HFF-Myc (cell line): ENCODE data around the gene DTX1.

Experiments used
- DNase-seq: peaks from one replicate; pipeline ENCODE4 v3.0.0-alpha.2; 2011; ENCODE audit warnings: low read depth; ENCODE audit errors: extremely low read depth
- H3K4me3 ChIP-seq: replicated peaks from 2 replicates; pipeline ENCODE4 v1.5.1; 2011; ENCODE audit warnings: low read depth, mild to moderate bottlenecking, control low read depth, low read length
- TF ChIP-seq, protein P1 (sequence below): IDR thresholded peaks from 2 replicates; pipeline ENCODE4 v1.5.1; 2012; ENCODE audit warnings: mild to moderate bottlenecking, low read depth, low read length, control low read depth; ENCODE audit errors: missing control alignments

The DTX1 gene

DNA sequence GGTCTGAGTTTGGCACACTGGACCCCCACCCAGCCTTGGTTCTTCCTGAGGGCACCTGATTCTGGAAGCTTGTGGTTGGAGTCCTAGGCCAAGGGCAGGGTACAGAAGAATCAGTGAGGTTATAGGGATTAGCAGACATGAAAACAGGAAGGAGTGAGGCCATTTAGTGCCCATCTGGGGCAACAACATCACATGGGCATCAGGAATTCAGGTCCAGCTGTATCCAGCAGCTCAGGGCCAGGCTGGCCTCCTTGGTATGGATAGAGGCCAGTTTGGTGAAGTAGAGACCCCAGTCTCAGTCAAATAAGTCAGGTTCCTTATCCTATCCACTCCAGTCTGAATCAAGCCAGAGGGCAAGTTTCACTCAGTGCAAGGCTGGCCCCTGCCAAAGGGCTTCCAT is 42.8 kb downstream of the DTX1 start:
- TF ChIP-seq, protein P1, sequence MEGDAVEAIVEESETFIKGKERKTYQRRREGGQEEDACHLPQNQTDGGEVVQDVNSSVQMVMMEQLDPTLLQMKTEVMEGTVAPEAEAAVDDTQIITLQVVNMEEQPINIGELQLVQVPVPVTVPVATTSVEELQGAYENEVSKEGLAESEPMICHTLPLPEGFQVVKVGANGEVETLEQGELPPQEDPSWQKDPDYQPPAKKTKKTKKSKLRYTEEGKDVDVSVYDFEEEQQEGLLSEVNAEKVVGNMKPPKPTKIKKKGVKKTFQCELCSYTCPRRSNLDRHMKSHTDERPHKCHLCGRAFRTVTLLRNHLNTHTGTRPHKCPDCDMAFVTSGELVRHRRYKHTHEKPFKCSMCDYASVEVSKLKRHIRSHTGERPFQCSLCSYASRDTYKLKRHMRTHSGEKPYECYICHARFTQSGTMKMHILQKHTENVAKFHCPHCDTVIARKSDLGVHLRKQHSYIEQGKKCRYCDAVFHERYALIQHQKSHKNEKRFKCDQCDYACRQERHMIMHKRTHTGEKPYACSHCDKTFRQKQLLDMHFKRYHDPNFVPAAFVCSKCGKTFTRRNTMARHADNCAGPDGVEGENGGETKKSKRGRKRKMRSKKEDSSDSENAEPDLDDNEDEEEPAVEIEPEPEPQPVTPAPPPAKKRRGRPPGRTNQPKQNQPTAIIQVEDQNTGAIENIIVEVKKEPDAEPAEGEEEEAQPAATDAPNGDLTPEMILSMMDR: no peak
- no peak overlapping the region for H3K4me3 ChIP-seq
- DNase-seq: no peak

DNA sequence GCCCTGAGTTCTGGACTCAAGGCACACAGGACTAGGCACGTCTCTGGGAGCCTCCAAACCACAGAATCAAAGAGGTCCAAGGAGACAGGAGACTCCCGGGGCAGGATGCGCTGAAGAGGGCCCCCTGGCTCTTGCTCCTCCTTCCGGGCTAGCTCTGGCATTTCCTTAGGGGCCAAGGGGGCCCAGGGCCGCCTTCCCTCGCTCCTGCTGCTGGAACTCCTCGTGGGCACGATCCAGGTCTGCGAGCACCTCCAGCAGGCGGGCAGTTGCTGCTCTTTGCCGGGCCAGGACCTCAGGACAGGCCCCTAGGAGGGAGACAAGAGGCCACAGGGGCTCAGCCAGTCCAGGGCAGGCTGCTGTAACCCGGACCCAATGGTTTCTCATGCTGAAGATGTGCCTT is 43.2 kb downstream of the DTX1 start:
- no peak for DNase-seq
- no peak overlapping the region for H3K4me3 ChIP-seq
- TF ChIP-seq, protein P1: no peak

DNA sequence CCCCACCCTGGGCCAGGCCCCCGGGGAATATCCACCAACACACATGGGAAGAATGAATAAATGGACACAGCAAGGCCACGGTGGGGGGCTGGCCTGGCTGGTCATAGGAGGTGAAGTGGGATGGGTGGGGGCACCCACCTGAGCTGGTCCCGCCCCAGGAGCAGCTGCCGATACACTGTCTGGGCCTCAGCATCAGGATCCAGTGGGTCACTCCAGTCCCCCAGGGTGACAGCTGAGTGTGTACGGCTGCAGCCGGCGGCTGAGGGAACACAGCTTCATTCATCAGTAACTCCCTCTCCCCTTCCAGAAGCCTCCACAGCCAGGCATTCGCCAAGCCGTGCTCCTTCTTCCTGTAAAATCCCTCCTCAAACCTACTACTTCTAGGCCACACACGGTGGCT is 45.2 kb downstream of the DTX1 start:
- TF ChIP-seq, protein P1: no peak
- no peak overlapping the region for H3K4me3 ChIP-seq
- DNase-seq: no peak

DNA sequence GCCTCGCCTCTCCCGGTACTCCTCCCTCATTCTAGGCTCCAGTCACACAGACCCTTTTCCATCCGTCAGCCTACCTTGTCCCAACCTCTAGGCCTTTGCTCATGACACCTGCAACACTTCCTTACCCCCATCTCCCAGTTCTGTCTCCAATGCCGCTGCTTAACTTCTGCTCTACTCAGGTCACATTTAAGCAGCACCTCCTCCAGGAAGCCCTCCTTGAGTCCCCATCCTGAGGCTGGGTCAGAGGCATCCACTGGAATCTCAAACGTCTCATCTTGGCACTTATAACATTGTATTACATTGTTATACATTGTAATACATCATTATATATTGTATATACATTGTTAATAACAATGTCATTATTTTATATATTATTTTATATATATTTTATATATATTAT is 46.3 kb downstream of the DTX1 start:
- TF ChIP-seq, protein P1: no peak
- no peak overlapping the region for H3K4me3 ChIP-seq
- no peak for DNase-seq

DNA sequence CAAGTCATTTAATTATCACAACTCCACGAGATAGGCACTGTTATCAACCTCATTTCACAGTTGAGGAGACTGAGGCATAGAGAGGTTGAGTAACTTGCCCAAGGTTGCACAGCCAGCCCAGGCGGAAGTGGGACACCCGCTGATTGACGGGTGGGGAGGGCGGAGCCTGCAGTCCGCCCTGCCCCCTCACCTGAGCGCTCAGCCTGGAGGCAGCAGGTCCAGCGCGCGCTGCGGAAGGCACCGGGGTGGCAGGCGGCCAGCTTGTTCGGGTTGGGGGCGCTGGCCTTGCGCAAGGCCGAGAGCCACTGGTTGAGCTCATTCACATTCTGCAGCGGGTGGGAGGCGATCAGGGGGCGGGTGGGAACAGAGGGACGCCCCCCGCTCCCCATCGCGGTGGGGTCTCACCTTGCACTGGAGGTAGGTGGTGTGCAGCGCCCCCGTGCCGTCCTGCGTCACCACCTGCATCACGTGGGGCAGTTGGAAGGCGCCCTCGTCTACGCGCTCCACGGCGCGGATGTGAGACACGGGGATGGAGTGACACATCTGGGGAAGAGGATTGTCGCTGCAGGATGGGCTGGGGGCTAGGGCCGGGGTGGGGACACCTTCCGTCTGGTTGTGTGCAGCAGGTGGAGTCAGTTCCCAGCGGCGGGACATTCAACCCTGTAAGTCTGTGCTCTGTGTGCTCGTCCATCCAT is 47.4 kb downstream of the DTX1 start:
- DNase-seq: no peak
- TF ChIP-seq, protein P1: no peak
- H3K4me3 ChIP-seq: no peak overlapping the region

DNA sequence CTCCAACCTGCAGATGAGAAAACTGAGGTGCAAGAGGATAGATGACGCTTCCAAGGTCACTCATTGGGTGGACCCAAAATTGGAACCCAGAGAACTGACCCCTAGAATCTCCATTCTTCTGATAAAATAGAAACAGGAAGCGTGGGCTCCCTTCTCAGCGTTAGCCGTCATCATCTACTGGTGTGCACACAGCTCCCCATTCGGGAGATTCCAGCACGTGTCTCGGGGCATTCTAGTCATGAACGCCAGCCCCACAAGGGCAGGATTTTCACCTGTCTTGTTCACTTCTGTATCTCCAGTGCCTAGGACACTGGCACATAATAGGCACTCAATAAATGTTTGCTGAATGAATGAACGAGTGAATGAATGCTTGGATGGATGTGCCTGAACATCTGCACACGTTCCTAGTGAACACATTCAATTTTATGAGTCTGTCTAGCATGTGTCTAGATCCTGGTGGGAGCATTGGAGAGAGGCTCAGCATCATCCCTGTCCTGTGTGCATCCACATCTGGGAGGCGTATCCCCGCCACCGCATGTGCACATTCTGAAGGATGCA is 48.5 kb downstream of the DTX1 start:
- DNase-seq: no peak
- H3K4me3 ChIP-seq: no peak overlapping the region
- TF ChIP-seq, protein P1: no peak
